H1 (cell line): Measurements from ENCODE around the gene IRF8. TPM values are rescaled to one million over a fixed set of nuclear protein-coding genes. Genes with fewer than 3 reads are reported as not detected.
"Not testable (repeated sequence)": the region's sequence is repeated elsewhere in the genome, so short reads cannot be mapped to it uniquely, and the experiment has no call there.

ENCODE experiments used
- CTCF ChIA-PET: fragments of 300-600 bp; sonication (Branson Sonifier 250); formaldehyde crosslinking; loops from one replicate; lab custom pipeline; 2021; ENCODE audit not compliant: partially characterized antibody; lab: Charles Lee
- POLR2A ChIA-PET: fragments of 300-600 bp; sonication (Branson Sonifier 250); formaldehyde crosslinking; loops from one replicate; lab custom pipeline; 2021; ENCODE audit warnings: inconsistent platforms; ENCODE audit not compliant: partially characterized antibody; lab: Charles Lee
- DNase-seq, 2 experiments: peaks; one replicate each; pipeline versions ENCODE4 v3.0.0 to v3.0.0-alpha.2; 2010 to 2022; ENCODE audit warnings: low spot score in 2 of 2, low read depth in 1 of 2, mixed read lengths in 1 of 2
- FAIRE-seq: peaks from 2 replicates; lab custom pipeline; 2011; peaks lifted over from hg19 to GRCh38; lab: Jason Lieb, UNC
- H2AFZ ChIP-seq: 2 replicates; pipeline ENCODE4 v1.8.1; 2012; ENCODE audit warnings: low read length, inconsistent platforms
- H2AK5ac ChIP-seq: 2 replicates; pipeline ENCODE4 v1.6.1; 2013; ENCODE audit warnings: low read depth, low read length
- H2BK120ac ChIP-seq: replicated peaks from 2 replicates; pipeline ENCODE3; 2013; ENCODE audit warnings: low read depth, low read length, inconsistent platforms
- H2BK12ac ChIP-seq: 2 replicates; pipeline ENCODE4 v1.6.1; 2013; ENCODE audit warnings: low read depth, low read length
- H2BK15ac ChIP-seq: 2 replicates; pipeline ENCODE4 v1.6.1; 2013; ENCODE audit warnings: low read length
- H2BK20ac ChIP-seq: 2 replicates; pipeline ENCODE4 v1.6.1; 2013; ENCODE audit warnings: low read length
- H2BK5ac ChIP-seq: 2 replicates; pipeline ENCODE4 v1.6.1; 2013; ENCODE audit warnings: low read depth, low read length
- H3K14ac ChIP-seq: 2 replicates; pipeline ENCODE4 v1.6.1; 2013; ENCODE audit warnings: inconsistent platforms; ENCODE audit not compliant: insufficient read length
- H3K18ac ChIP-seq: 2 replicates; pipeline ENCODE4 v1.6.1; 2013; ENCODE audit warnings: low read length; ENCODE audit errors: extremely low read depth
- H3K23ac ChIP-seq: 2 replicates; pipeline ENCODE4 v1.6.1; 2013; ENCODE audit warnings: inconsistent platforms; ENCODE audit not compliant: insufficient read length
- H3K23me2 ChIP-seq: 2 replicates; pipeline ENCODE4 v1.6.1; 2013; ENCODE audit warnings: low read depth, low read length
- H3K27ac ChIP-seq: 2 replicates; pipeline ENCODE4 v1.6.1; 2011; ENCODE audit warnings: low read depth, low read length, inconsistent platforms
- H3K27me3 ChIP-seq, 4 experiments: replicated peaks in 1 of 4; 1 replicate in 1 of 4; 2 replicates in 3 of 4; pipeline versions ENCODE4 v1.6.1 to v1.8.1; 2011 to 2013; ENCODE audit warnings: low read length in 3 of 4, mild to moderate bottlenecking in 3 of 4, inconsistent platforms in 2 of 4, mixed read lengths in 2 of 4, moderate library complexity in 1 of 4; ENCODE audit not compliant: control insufficient read depth in 3 of 4, insufficient read depth in 3 of 4; ENCODE audit errors: extremely low read depth in 1 of 4
- H3K36me3 ChIP-seq, 4 experiments: 2 replicates each; pipeline versions ENCODE4 v1.6.1 to v1.8.1; 2011 to 2013; ENCODE audit warnings: mild to moderate bottlenecking in 4 of 4, low read length in 3 of 4, moderate library complexity in 2 of 4, control low read depth in 1 of 4, inconsistent platforms in 1 of 4; ENCODE audit not compliant: insufficient read depth in 4 of 4, control insufficient read depth in 2 of 4
- H3K4ac ChIP-seq: replicated peaks from 2 replicates; pipeline ENCODE3; 2013; ENCODE audit warnings: low read length, low read depth, mixed read lengths, inconsistent platforms; ENCODE audit not compliant: insufficient read length
- H3K4me1 ChIP-seq, 4 experiments: replicated peaks in 1 of 4; 1 replicate in 1 of 4; 2 replicates in 3 of 4; pipeline versions ENCODE4 v1.6.1 to v1.8.1; 2011 to 2013; ENCODE audit warnings: low read length in 3 of 4, inconsistent platforms in 2 of 4, mixed read lengths in 1 of 4; ENCODE audit not compliant: insufficient read depth in 4 of 4, control insufficient read depth in 3 of 4
- H3K4me2 ChIP-seq, 2 experiments: 2 replicates each; pipeline versions ENCODE4 v1.6.1 to v1.8.1; 2011 to 2013; ENCODE audit warnings: low read depth in 2 of 2, low read length in 2 of 2, control low read depth in 1 of 2, inconsistent platforms in 1 of 2, mild to moderate bottlenecking in 1 of 2; ENCODE audit not compliant: insufficient read depth in 1 of 2
- H3K4me3 ChIP-seq, 4 experiments: fragments of 200-600, 300-600 bp in 1 of 4; sonication (generic), shearing (Covaris generic), sonication (Bioruptor Twin) in 1 of 4; 2 replicates each; pipeline versions ENCODE4 v1.5.1 to v1.8.1; 2011 to 2016; ENCODE audit warnings: low read length in 4 of 4, low read depth in 3 of 4, control low read depth in 2 of 4, inconsistent platforms in 2 of 4, mild to moderate bottlenecking in 2 of 4, mixed read lengths in 1 of 4, moderate library complexity in 1 of 4; ENCODE audit not compliant: insufficient read depth in 2 of 4; ENCODE audit errors: extremely low read depth in 1 of 4
- H3K56ac ChIP-seq: replicated peaks from 2 replicates; pipeline ENCODE3; 2013; ENCODE audit warnings: low read depth, mild to moderate bottlenecking, mixed read lengths, low read length, inconsistent platforms; ENCODE audit not compliant: insufficient read length
- H3K79me1 ChIP-seq: 2 replicates; pipeline ENCODE4 v1.6.1; 2013; ENCODE audit warnings: low read depth, low read length, control low read depth
- H3K79me2 ChIP-seq, 2 experiments: 2 replicates each; pipeline versions ENCODE4 v1.6.1 to v1.8.1; 2012 to 2013; ENCODE audit warnings: low read length in 2 of 2, mild to moderate bottlenecking in 2 of 2, inconsistent platforms in 1 of 2; ENCODE audit not compliant: insufficient read depth in 2 of 2, control insufficient read depth in 1 of 2
- H3K9ac ChIP-seq, 4 experiments: replicated peaks in 1 of 4; 1 replicate in 1 of 4; 2 replicates in 3 of 4; pipeline versions ENCODE4 v1.6.1 to v1.8.1; 2011 to 2013; ENCODE audit warnings: low read depth in 3 of 4, low read length in 3 of 4, control low read depth in 2 of 4, mild to moderate bottlenecking in 2 of 4, moderate library complexity in 2 of 4, inconsistent platforms in 1 of 4; ENCODE audit errors: extremely low read depth in 1 of 4
- H3K9me3 ChIP-seq, 2 experiments: 2 replicates each; pipeline versions ENCODE4 v1.6.1 to v1.8.1; 2012 to 2013; ENCODE audit warnings: mild to moderate bottlenecking in 2 of 2, moderate library complexity in 2 of 2, control low read depth in 1 of 2, inconsistent platforms in 1 of 2, low read depth in 1 of 2, low read length in 1 of 2, mixed read lengths in 1 of 2; ENCODE audit not compliant: insufficient read depth in 2 of 2
- H4K20me1 ChIP-seq, 2 experiments: replicated peaks in 1 of 2; 2 replicates each; pipeline versions ENCODE3 to v1.8.1; 2011 to 2013; ENCODE audit warnings: inconsistent platforms in 2 of 2, low read length in 2 of 2, mild to moderate bottlenecking in 1 of 2; ENCODE audit not compliant: insufficient read depth in 2 of 2, control insufficient read depth in 1 of 2
- H4K5ac ChIP-seq: 2 replicates; pipeline ENCODE4 v1.6.1; 2013; ENCODE audit warnings: low read length, low read depth, mixed read lengths, inconsistent platforms; ENCODE audit not compliant: insufficient read length
- H4K8ac ChIP-seq: 2 replicates; pipeline ENCODE4 v1.8.0; 2013; ENCODE audit warnings: mild to moderate bottlenecking, moderate library complexity, low read length, inconsistent platforms; ENCODE audit not compliant: insufficient read depth; ENCODE audit errors: extremely low read depth
- H4K91ac ChIP-seq: replicated peaks from 2 replicates; pipeline ENCODE3; 2013; ENCODE audit warnings: low read length, mixed read lengths, inconsistent platforms; ENCODE audit not compliant: insufficient read length
- WGBS, 2 experiments: shearing (Covaris generic) in 1 of 2; methylation state at CpG; one replicate each; pipeline versions ENCODE4 v1.1.6 to v1.1.7; 2013 to 2015; ENCODE audit warnings: low lambda C conversion rate in 2 of 2, mixed read lengths in 2 of 2, inconsistent platforms in 1 of 2, low coverage in 1 of 2, missing lambda C conversion rate in 1 of 2; ENCODE audit not compliant: insufficient replicate concordance in 2 of 2, insufficient coverage in 1 of 2, insufficient read length in 1 of 2; ENCODE audit errors: extremely low coverage in 1 of 2, missing lambda C conversion rate in 1 of 2; 5-methylcytosine and 5-hydroxymethylcytosine counted together
- polyA plus RNA-seq, 7 experiments: library from polyadenylated mRNA; depleted of rRNA in 3 of 7; stranded (reverse) in 5 of 7; unstranded in 2 of 7; fragments of >200 nt in 5 of 7; fragments of 200-250 nt in 2 of 7; gene quantifications; 1 replicate in 5 of 7; 2 replicates in 1 of 7; 4 replicates in 1 of 7; pipeline versions ENCODE4 v1.2.1 to v1.2.3, GENCODE V29; 2011 to 2013; ENCODE audit warnings: missing spikeins in 2 of 7, mixed read lengths in 2 of 7
- total RNA-seq: library from RNA; stranded (reverse); fragmentation: NEBNext Ultra II Directional; extraction: Animal tissue kit (Norgen Biotek cat#: 25700); gene quantifications from 2 replicates; pipeline ENCODE4 v1.2.1, GENCODE V29; 2021

IRF8 gene
- total and polyA plus RNA-seq, 2 of the 8 experiments (the other 6 are each of a cell fraction or from before 2014, with no cell fraction given), result 0.35 to 2.0 TPM

GRCh38 chr16:85907231-85907630, 8.3 kb downstream of the IRF8 start:
- H3K4me3 ChIP-seq, H3K9me3 ChIP-seq, H2BK15ac ChIP-seq, POLR2A ChIA-PET, H3K9ac ChIP-seq, H3K4me1 ChIP-seq, H3K56ac ChIP-seq, H3K79me1 ChIP-seq, H4K5ac ChIP-seq, FAIRE-seq, H4K20me1 ChIP-seq, H4K8ac ChIP-seq, DNase-seq, H3K27ac ChIP-seq, H3K23ac ChIP-seq, H2AK5ac ChIP-seq, H3K36me3 ChIP-seq, H3K27me3 ChIP-seq, H3K14ac ChIP-seq, H2BK20ac ChIP-seq, H3K23me2 ChIP-seq, H3K4ac ChIP-seq, H2AFZ ChIP-seq, H2BK12ac ChIP-seq, H3K4me2 ChIP-seq, H4K91ac ChIP-seq, H2BK120ac ChIP-seq, H3K79me2 ChIP-seq, H2BK5ac ChIP-seq, H3K18ac ChIP-seq: not testable (repeated sequence)
- CTCF ChIA-PET, result interaction anchor here (1.3 to 3.7 kb wide), 5 partner anchors 9 to 81 kb away, joined by 3 to 16 read pairs (median 3); no protein-coding TSS in a partner anchor
- whole genome bisulfite sequencing, 2 experiments, result 92% methylated on average over 9 of the region's 9 CpGs; no CpG with 5 or more reads in 1 of the 2 experiments
